Testis (tissue), 3 donors: Measurements from ENCODE around the gene DNAJC11. TPM values are rescaled to one million over a fixed set of nuclear protein-coding genes. Genes with fewer than 3 reads are reported as not detected.
"Not testable (repeated sequence)": the region's sequence is repeated elsewhere in the genome, so short reads cannot be mapped to it uniquely, and the experiment has no call there.

Experiments used
- DNase-seq: peaks from one replicate; pipeline ENCODE4 v3.0.0-alpha.2; 2019
- H3K27ac ChIP-seq, 2 donors: fragments of 200-600 bp; sonication (generic); one replicate each; pipeline ENCODE4 v1.5.1; 2019
- H3K27me3 ChIP-seq: fragments of 200-600 bp; sonication (generic); one replicate; pipeline ENCODE4 v1.5.1; 2019
- H3K36me3 ChIP-seq: fragments of 200-600 bp; sonication (generic); one replicate; pipeline ENCODE4 v1.5.1; 2017; ENCODE audit warnings: low read depth; ENCODE audit errors: missing control alignments
- H3K4me1 ChIP-seq: fragments of 200-600 bp; sonication (generic); one replicate; pipeline ENCODE4 v1.5.1; 2019
- H3K4me3 ChIP-seq, 2 donors: fragments of 200-600 bp; sonication (generic); one replicate each; pipeline ENCODE4 v1.5.1; 2017 to 2019
- H3K9me3 ChIP-seq: fragments of 200-600 bp; sonication (generic); one replicate; pipeline ENCODE4 v1.5.1; 2017
- CTCF ChIP-seq, 3 experiments: fragments of 450-650 bp in 2 of 3; fragments of 200-600 bp in 1 of 3; sonication (generic) in 1 of 3; IDR thresholded peaks; one replicate each; pipeline ENCODE4 v1.5.1; 2016 to 2019; ENCODE audit warnings: antibody characterized with exemption in 3 of 3, mild to moderate bottlenecking in 2 of 3, moderate library complexity in 1 of 3
- POLR2A ChIP-seq: fragments of 450-650 bp; IDR thresholded peaks from one replicate; pipeline ENCODE4 v1.6.1; 2017; ENCODE audit warnings: antibody characterized with exemption, mild to moderate bottlenecking, moderate library complexity
- WGBS, 2 donors: methylation state at CpG; one replicate each; pipeline ENCODE4 v1.1.5; 2018; 5-methylcytosine and 5-hydroxymethylcytosine counted together
- intact Hi-C: fragments of 100-400 bp; cut with DNase I; formaldehyde crosslinking; loops from one replicate; pipeline ENCODE4 v1.15.1; 2023; ENCODE audit warnings: low total_unique reads
- polyA plus RNA-seq: library from polyadenylated mRNA; stranded (reverse); fragments of 350-450 nt; fragmentation: Illumina TruSeq; extraction: RNeasy Lipid Tissue Mini Kit (QIAGEN cat#74804); gene quantifications from one replicate; pipeline ENCODE4 v1.2.3, GENCODE V29; 2014; ENCODE audit warnings: low read depth, low replicate concordance; ENCODE audit not compliant: insufficient read depth
- total RNA-seq, 2 donors: library from RNA; depleted of rRNA; stranded (reverse); fragments of >200 nt; gene quantifications; one replicate each; pipeline ENCODE4 v1.2.3, GENCODE V29; 2016

Gene DNAJC11
- total and polyA plus RNA-seq, 3 donors from 2014 or later = 41.5 to 53.3 (median 52.7) TPM

- Histone ChIP-seq H3K4me3 (no peak overlapping the region), H3K4me1 (peaks cover 2% of the 10 kb centered on the region), H3K27me3 (no peaks in the 10 kb centered on the region), H3K9me3 (no peaks in the 10 kb centered on the region), H3K27ac (no peak overlapping the region), H3K36me3 (no peaks in the 10 kb centered on the region)
- DNase-seq = no peak
- TF ChIP-seq CTCF (IDR thresholded peaks at IDR 0.05) (no peak), POLR2A (no peak)
- intact Hi-C loops = no loop called here
- WGBS, 2 donors = 60 to 85% methylated on average over 2 of the region's 2 CpGs
Observed at GRCh38 chr1:6672558-6672957, 29.1 kb downstream of the DNAJC11 start.

GRCh38 chr1:6668503-6668902 lies 33.1 kb downstream of the DNAJC11 start:
- H3K4me3 ChIP-seq = no peak overlapping the region
- WGBS, 2 donors = 94 to 97% methylated on average over 9 of the region's 9 CpGs
- intact Hi-C loops = no loop called here

GRCh38 chr1:6667139-6667538 lies 34.5 kb downstream of the DNAJC11 start:
- Histone ChIP-seq H3K27me3 (no peaks in the 10 kb centered on the region), H3K4me3 (no peak overlapping the region), H3K4me1 (no peaks in the 10 kb centered on the region), H3K36me3 (no peaks in the 10 kb centered on the region), H3K9me3 (no peaks in the 10 kb centered on the region), H3K27ac (no peak overlapping the region)
- no peak for TF ChIP-seq POLR2A
- no peak for TF ChIP-seq CTCF (IDR thresholded peaks at IDR 0.05)
- WGBS, 2 donors = 66 to 69% methylated on average over 6 of the region's 6 CpGs
- intact Hi-C loops = no loop called here
- DNase-seq = peak; percentile 33

More at GRCh38 chr1:6668503-6668902, 33.1 kb downstream of the DNAJC11 start:
- Histone ChIP-seq H3K27ac (no peak overlapping the region), H3K9me3 (no peaks in the 10 kb centered on the region), H3K27me3 (no peaks in the 10 kb centered on the region), H3K36me3 (no peaks in the 10 kb centered on the region), H3K4me1 (peaks cover 2% of the 10 kb centered on the region)
- TF ChIP-seq CTCF (IDR thresholded peaks at IDR 0.05) = no peak
- TF ChIP-seq POLR2A = no peak
- DNase-seq = no peak

DNA sequence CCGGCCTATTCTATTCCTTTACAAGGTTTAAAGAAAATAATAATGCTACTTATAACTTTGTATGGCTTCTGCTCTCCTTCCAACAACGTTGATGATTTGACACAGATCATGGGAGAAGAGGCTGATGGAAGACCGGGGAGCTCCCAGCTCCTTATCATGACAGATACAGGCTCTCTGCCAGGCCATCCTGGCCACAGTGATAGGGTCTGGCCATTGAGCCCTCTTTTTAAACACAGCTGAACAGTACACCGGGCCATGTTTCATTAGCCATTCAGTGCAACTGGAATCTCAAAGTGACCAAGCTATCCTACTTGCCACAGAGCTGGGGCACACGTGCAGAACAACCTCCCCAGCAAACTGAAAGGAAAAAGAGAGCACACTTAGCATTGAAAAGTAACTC lies 34.9 kb downstream of the DNAJC11 start:
- no peak for DNase-seq
- TF ChIP-seq POLR2A (no peak), CTCF (IDR thresholded peaks at IDR 0.05) (no peak)
- WGBS, 2 donors = 65 to 74% methylated on average over 5 of the region's 5 CpGs
- Histone ChIP-seq H3K27me3 (no peaks in the 10 kb centered on the region), H3K27ac (no peak overlapping the region), H3K36me3 (no peaks in the 10 kb centered on the region), H3K4me1 (no peaks in the 10 kb centered on the region), H3K4me3 (no peak overlapping the region), H3K9me3 (no peaks in the 10 kb centered on the region)
- intact Hi-C loops = no loop called here

GRCh38 chr1:6662468-6662867 lies 39.1 kb downstream of the DNAJC11 start:
- H3K9me3 ChIP-seq, intact Hi-C loops, H3K27ac ChIP-seq, H3K27me3 ChIP-seq, H3K4me1 ChIP-seq, H3K4me3 ChIP-seq, H3K36me3 ChIP-seq: not testable (repeated sequence)
- 80 to 88% methylated on average over 7 of the region's 7 CpGs for WGBS, 2 donors
- peak; percentile 37 for DNase-seq
